ENCODE data around the gene POLN.

- TF ChIP-seq POLR2A (IDR thresholded peaks at IDR 0.05): no peak
- TF ChIP-seq CTCF (IDR thresholded peaks at IDR 0.05): no peak
Measured at GRCh38 chr4:2103843-2104547, 137.9 kb downstream of the POLN start.
